NOMO-1 treated with dmso at 0.1 percent for 144 hours (cell line): ENCODE data around the gene CDH11.
A peak's percentile ranks its signal among the peaks of the same experiment; 100 is the strongest.

Experiments used
- DNase-seq: peaks from one replicate; lab custom pipeline; 2025; ENCODE audit not compliant: unreplicated experiment; lab: John Stamatoyannopoulos, UW

The CDH11 gene

GRCh38 chr16:65117811-65118448 lies 3.9 kb downstream of the CDH11 start:
- DNase-seq = peak; percentile 2

- DNase-seq = no peak
Measured at GRCh38 chr16:65116818-65117430, 4.9 kb downstream of the CDH11 start.

- DNase-seq = no peak
Measured at GRCh38 chr16:65116216-65116615, 5.6 kb downstream of the CDH11 start.

GRCh38 chr16:65114527-65114926 lies 7.3 kb downstream of the CDH11 start:
- no peak for DNase-seq

- no peak for DNase-seq
Measured at GRCh38 chr16:65113441-65113840, 8.4 kb downstream of the CDH11 start.

- no peak for DNase-seq
Measured at GRCh38 chr16:65111306-65111705, 10.6 kb downstream of the CDH11 start.

GRCh38 chr16:65106757-65107156 lies 15.1 kb downstream of the CDH11 start:
- DNase-seq = no peak

- no peak for DNase-seq
Measured at GRCh38 chr16:65105171-65105570, 16.7 kb downstream of the CDH11 start.

GRCh38 chr16:65104471-65104870 lies 17.4 kb downstream of the CDH11 start:
- no peak for DNase-seq

GRCh38 chr16:65102326-65102725 lies 19.5 kb downstream of the CDH11 start:
- DNase-seq = no peak

- no peak for DNase-seq
Measured at GRCh38 chr16:65101009-65101408, 20.9 kb downstream of the CDH11 start.

- no peak for DNase-seq
Measured at GRCh38 chr16:65099607-65100006, 22.3 kb downstream of the CDH11 start.

- DNase-seq = no peak
Measured at GRCh38 chr16:65098916-65099315, 22.9 kb downstream of the CDH11 start.

GRCh38 chr16:65097296-65097695 lies 24.6 kb downstream of the CDH11 start:
- DNase-seq = no peak

- no peak for DNase-seq
Measured at GRCh38 chr16:65095906-65096305, 26.0 kb downstream of the CDH11 start.

- no peak for DNase-seq
Measured at GRCh38 chr16:65095090-65095728, 26.7 kb downstream of the CDH11 start.

GRCh38 chr16:65094009-65094408 lies 27.9 kb downstream of the CDH11 start:
- DNase-seq = no peak

- no peak for DNase-seq
Measured at GRCh38 chr16:65083164-65083857, 38.6 kb downstream of the CDH11 start.

GRCh38 chr16:65079549-65079948 lies 42.3 kb downstream of the CDH11 start:
- DNase-seq = no peak

- DNase-seq = no peak
Measured at GRCh38 chr16:65077181-65077580, 44.7 kb downstream of the CDH11 start.

GRCh38 chr16:65075877-65076276 lies 46.0 kb downstream of the CDH11 start:
- DNase-seq = no peak
